Right lobe of liver (tissue), 6 donors: ENCODE data around the gene LENG9. TPM values are rescaled to one million over a fixed set of nuclear protein-coding genes. Genes with fewer than 3 reads are reported as not detected.
A peak's percentile ranks its signal among the peaks of the same experiment; 100 is the strongest.

Experiments used
- ATAC-seq, 4 donors: fragments of 200-7000 bp; cut with Tn5 transposase; one replicate each; pipeline ENCODE4 v1.9.1; 2020; ENCODE audit warnings: mild to moderate bottlenecking in 4 of 4, moderate library complexity in 4 of 4
- DNase-seq, 3 donors: peaks; one replicate each; pipeline ENCODE4 v3.0.0-alpha.2; 2020
- H3K27ac ChIP-seq, 3 donors: fragments of 200-600 bp; one replicate each; pipeline ENCODE4 v1.8.0; 2022
- H3K27me3 ChIP-seq, 2 donors: fragments of 200-600 bp; one replicate each; pipeline ENCODE4 v1.8.0; 2022
- H3K36me3 ChIP-seq, 4 donors: fragments of 200-600 bp; sonication (generic) in 1 of 4; one replicate each; pipeline versions ENCODE4 v1.5.1 to v1.8.0; 2017 to 2022; ENCODE audit warnings: control low read depth in 1 of 4
- H3K4me1 ChIP-seq, 4 donors: fragments of 200-600 bp; sonication (generic) in 1 of 4; one replicate each; pipeline versions ENCODE4 v1.5.1 to v1.8.0; 2017 to 2022; ENCODE audit warnings: control low read depth in 1 of 4
- H3K4me3 ChIP-seq, 3 donors: fragments of 200-600 bp; one replicate each; pipeline ENCODE4 v1.8.0; 2022
- H3K9me3 ChIP-seq, 4 donors: fragments of 200-600 bp; sonication (generic) in 1 of 4; one replicate each; pipeline versions ENCODE4 v1.5.1 to v1.8.0; 2017 to 2022; ENCODE audit warnings: control low read depth in 1 of 4
- POLR2A ChIP-seq: fragments of 450-650 bp; IDR thresholded peaks from one replicate; pipeline ENCODE4 v1.6.1; 2017; ENCODE audit warnings: antibody characterized with exemption, mild to moderate bottlenecking
- WGBS: methylation state at CpG from one replicate; pipeline ENCODE4 v1.1.6; 2018; ENCODE audit warnings: low coverage, low lambda C conversion rate; ENCODE audit not compliant: insufficient coverage; ENCODE audit errors: missing lambda C conversion rate; 5-methylcytosine and 5-hydroxymethylcytosine counted together
- intact Hi-C, 2 donors: fragments of 100-400 bp; cut with DNase I; formaldehyde crosslinking; loops; one replicate each; pipeline versions ENCODE4 v1.11.2 to v1.14.1; 2022
- total RNA-seq, 6 experiments: library from RNA; depleted of rRNA in 2 of 6; stranded (reverse); fragments of >200 nt in 2 of 6; fragmentation: NEBNext Ultra II Directional in 3 of 6; extraction: Animal tissue kit (Norgen Biotek cat#: 25700) in 3 of 6; gene quantifications; one replicate each; pipeline versions ENCODE4 v1.1.0 to v1.2.4, GENCODE V29; 2016 to 2023
- TF ChIP-seq, protein P1 (sequence below), 4 donors: fragments of 200-600 bp in 3 of 4; fragments of 450-650 bp in 1 of 4; IDR thresholded peaks; one replicate each; pipeline versions ENCODE4 v1.5.1 to v1.8.0; 2016 to 2022; ENCODE audit warnings: antibody characterized with exemption in 4 of 4, mild to moderate bottlenecking in 2 of 4
- donor health status: DM: no; HTN: yes; CAD: no.
- donor health status: DM: no; HTN: no; CAD: no.
- donor health status: DM: no; HTN: no; CAD: no.
- donor health status: DM: no; HTN: yes; CAD: no.
- donor health status: DM: no; HTN: yes; CAD: no.

Gene LENG9
- total RNA-seq, 6 experiments from 2014 or later = 1.5 to 5.7 (median 3.3) TPM

DNA sequence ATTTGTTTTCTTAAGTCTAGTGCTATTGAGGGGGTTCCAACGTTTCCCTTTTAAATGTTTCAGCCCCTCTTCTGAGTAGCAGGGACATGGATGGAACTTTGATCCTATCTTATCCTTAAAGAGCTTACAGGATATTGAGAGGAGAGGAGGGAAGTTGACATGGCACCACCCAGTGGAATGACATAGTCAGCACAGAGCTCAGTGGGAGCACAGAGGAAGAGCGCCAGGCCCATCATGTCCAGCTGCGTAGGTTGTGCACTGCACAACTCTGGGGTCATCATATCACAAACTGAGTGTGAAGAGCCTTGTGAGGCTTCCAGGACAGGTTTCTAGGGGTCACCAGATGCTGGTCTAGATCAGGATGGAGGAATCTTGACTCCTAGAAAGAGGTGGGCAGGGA lies 14.1 kb upstream of the LENG9 start:
- Histone ChIP-seq H3K9me3 (no peaks in the 10 kb centered on the region), H3K4me1 (no peaks in the 10 kb centered on the region), H3K36me3 (no peaks in the 10 kb centered on the region), H3K4me3 (no peak overlapping the region), H3K27ac (no peak overlapping the region), H3K27me3 (peaks cover 0 to 4% of the 10 kb centered on the region in 2 donors)
- WGBS = 56% methylated on average over 3 of the region's 3 CpGs
- intact Hi-C loops = no loop called here
- DNase-seq (no peak), ATAC-seq (peak in 3 of 4 donors; percentile 13 to 29 (median 20))
- TF ChIP-seq, protein P1, sequence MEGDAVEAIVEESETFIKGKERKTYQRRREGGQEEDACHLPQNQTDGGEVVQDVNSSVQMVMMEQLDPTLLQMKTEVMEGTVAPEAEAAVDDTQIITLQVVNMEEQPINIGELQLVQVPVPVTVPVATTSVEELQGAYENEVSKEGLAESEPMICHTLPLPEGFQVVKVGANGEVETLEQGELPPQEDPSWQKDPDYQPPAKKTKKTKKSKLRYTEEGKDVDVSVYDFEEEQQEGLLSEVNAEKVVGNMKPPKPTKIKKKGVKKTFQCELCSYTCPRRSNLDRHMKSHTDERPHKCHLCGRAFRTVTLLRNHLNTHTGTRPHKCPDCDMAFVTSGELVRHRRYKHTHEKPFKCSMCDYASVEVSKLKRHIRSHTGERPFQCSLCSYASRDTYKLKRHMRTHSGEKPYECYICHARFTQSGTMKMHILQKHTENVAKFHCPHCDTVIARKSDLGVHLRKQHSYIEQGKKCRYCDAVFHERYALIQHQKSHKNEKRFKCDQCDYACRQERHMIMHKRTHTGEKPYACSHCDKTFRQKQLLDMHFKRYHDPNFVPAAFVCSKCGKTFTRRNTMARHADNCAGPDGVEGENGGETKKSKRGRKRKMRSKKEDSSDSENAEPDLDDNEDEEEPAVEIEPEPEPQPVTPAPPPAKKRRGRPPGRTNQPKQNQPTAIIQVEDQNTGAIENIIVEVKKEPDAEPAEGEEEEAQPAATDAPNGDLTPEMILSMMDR (IDR thresholded peaks at IDR 0.05) = no peak
- no peak for TF ChIP-seq POLR2A

DNA sequence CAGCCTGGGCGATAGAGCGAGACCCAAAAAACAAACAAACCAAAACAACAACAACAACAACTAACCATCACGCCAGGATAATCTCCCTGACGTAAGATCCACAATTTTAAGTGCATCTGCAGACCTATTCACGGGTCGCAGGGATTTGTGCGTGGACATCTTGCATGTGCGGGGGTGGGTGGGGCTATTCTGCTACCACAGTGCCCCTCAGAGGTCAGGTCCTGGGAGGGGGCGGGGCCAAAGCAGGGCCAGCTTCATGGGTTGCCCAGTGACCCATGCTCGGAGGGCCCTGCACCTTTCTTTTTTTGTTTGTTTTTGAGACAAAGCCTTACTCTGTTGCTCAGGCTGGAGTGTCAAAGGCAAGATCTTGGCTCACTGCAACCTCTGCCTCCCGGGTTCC lies 12.1 kb upstream of the LENG9 start:
- Histone ChIP-seq H3K4me3 (no peak overlapping the region), H3K27me3 (peaks cover 0 to 9% of the 10 kb centered on the region in 2 donors), H3K4me1 (no peaks in the 10 kb centered on the region), H3K9me3 (no peaks in the 10 kb centered on the region), H3K36me3 (no peaks in the 10 kb centered on the region), H3K27ac (no peak overlapping the region)
- intact Hi-C loops = no loop called here
- TF ChIP-seq POLR2A = no peak
- TF ChIP-seq, protein P1 (IDR thresholded peaks at IDR 0.05) = no peak
- 81% methylated on average over 6 of the region's 11 CpGs for WGBS
- no peak for ATAC-seq
- DNase-seq = no peak

DNA sequence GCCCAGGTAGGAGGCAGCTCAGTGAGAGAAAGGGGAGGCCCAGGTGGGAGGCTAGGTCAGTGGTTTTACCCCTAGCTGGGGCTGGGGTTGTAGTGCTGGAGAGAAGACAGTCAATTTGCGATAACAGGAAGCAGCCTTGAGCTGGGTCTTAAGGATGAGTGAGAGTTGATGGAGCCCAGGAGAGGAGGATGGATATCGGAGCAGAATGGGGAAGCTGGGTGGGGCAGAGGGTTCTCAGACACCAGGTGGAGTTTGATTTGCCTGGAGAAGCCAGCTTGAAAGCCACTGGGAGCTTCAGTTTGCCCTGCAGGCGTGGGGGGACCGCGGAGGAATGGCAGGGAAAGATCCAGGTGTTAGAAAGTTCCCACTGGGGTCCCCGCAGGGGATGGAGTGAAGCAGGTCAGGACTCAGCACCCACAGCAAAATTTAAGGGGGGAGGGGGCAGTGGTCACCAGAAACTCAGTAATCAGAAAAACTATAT lies 10.4 kb upstream of the LENG9 start:
- Histone ChIP-seq H3K27me3 (peaks cover 0 to 9% of the 10 kb centered on the region in 2 donors), H3K9me3 (no peaks in the 10 kb centered on the region), H3K4me3 (no peak overlapping the region), H3K36me3 (no peaks in the 10 kb centered on the region), H3K27ac (peak overlapping the region in 2 of 3 donors; percentile 29 to 48), H3K4me1 (no peaks in the 10 kb centered on the region)
- ATAC-seq (no peak), DNase-seq (no peak)
- no peak for TF ChIP-seq POLR2A
- TF ChIP-seq, protein P1 (IDR thresholded peaks at IDR 0.05) = no peak
- intact Hi-C loops = no loop called here
- 62% methylated on average over 6 of the region's 6 CpGs for WGBS

DNA sequence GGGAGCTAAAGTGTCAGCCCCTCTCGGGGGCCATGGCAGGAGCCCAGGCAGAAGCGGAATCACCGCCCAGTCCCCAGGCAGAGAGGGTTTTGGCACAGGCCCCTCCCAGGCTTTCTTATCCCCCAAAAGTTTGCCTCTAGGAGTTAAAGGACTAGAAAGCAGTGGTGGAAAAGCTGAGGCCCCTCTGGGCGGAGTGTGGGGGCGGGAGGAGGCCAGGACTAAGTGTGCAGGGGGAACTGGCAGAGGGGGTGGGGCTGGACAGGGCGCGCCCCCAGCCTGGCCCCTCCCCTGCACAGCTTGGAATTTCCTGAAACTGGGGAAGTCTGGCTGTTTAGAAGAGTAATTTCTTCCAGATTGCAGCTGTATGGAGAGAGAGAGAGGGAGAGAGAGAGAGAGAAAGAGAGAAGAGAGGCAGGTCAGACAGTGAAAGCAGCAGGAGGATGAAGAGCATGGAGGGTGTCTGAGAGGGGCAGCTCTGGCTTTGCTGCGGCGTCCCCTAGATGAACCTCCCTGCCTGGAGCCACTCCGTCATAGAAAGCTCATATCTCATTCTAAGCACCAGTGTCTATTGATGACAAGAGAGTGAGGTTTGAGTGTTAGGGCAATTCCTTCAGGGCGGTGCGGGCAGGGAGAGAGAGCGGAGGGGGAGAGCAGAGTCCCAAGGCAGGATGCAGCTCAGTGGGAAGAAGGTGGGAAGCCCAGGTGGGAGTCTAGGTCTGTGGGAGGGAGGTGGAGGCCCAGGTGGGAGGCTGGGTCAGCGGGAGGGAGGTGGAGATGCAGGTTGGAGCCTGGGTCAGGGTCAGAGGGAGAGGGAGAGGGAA lies 9.7 kb upstream of the LENG9 start, which contains the start of gene CDC42EP5:
Gene CDC42EP5 (minus strand): TSS at position 226 of the 821 bp plus-strand sequence. CDS start 7,749 bp downstream, outside the sequence.
- H3K36me3 ChIP-seq = no peaks in the 10 kb centered on the region
- 20% methylated on average over 9 of the region's 14 CpGs for WGBS
- peak within 1 kb of the TSS in 2 of 3 donors; percentile 29 to 48 for H3K27ac ChIP-seq
- TF ChIP-seq, protein P1 (IDR thresholded peaks at IDR 0.05) = no peak
- peak; percentile 33 for TF ChIP-seq POLR2A
- no peaks in the 10 kb centered on the region for H3K4me1 ChIP-seq
- H3K9me3 ChIP-seq = no peaks in the 10 kb centered on the region
- ATAC-seq (peak; percentile 76 to 87 (median 83)), DNase-seq (peak in 2 of 3 donors; percentile 46 to 68)
- intact Hi-C loops = no loop called here
- H3K4me3 ChIP-seq = peak within 1 kb of the TSS in 1 of 3 donors; percentile 24
- H3K27me3 ChIP-seq = peaks cover 0 to 9% of the 10 kb centered on the region in 2 donors
